ENCODE results near the gene GALNT2. TPM values are rescaled to one million over a fixed set of nuclear protein-coding genes. Genes with fewer than 3 reads are reported as not detected.

GALNT2 gene
- total RNA-seq, 1 experiment from 2014 or later, result 62.2 TPM

DNA sequence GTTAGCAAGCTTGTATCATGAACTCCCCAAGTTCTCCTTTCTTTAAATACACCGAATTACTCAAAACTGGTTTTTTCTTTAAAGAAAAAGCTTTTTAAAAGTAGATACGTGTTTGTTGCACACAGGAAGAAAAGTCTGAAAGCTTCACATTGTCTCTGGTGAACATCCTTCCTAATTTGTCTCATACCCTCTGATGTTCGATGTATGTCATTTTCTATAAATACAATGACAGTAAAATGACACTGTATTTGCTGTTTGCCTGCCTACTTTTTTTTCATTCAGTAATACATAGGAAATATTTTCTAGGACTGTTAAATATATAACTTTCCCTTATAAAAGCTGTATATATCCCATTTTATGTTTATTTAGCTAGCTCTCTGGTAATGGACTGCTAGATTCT is 153.9 kb downstream of the GALNT2 start:
- Histone ChIP-seq H3K36me3 (ENCODE audit: control insufficient read depth, insufficient read depth, low read length) (no peaks in the 10 kb centered on the region), H3K4me1 (no peaks in the 10 kb centered on the region; the same call in 1 of the 2 replicates), H3K9me3 (no peaks in the 10 kb centered on the region), H3K4me3 (ENCODE audit: low read depth, low read length) (no peak overlapping the region), H3K27me3 (replicated peaks; ENCODE audit: control insufficient read depth, insufficient read depth, low read length) (no peaks in the 10 kb centered on the region)
- H3K4me3 Mint-ChIP-seq (ENCODE audit: unreplicated experiment), result no peak overlapping the region
- CTCF ChIA-PET, result no interaction called here
- POLR2A ChIA-PET, result no interaction called here
- DNase-seq, result no peak
- H3K36me3 Mint-ChIP-seq (ENCODE audit: insufficient read depth, unreplicated experiment), result peaks cover 6% of the 10 kb centered on the region
- no peak overlapping the region for H3K27ac Mint-ChIP-seq (ENCODE audit: unreplicated experiment)
- TF ChIP-seq, protein P1, sequence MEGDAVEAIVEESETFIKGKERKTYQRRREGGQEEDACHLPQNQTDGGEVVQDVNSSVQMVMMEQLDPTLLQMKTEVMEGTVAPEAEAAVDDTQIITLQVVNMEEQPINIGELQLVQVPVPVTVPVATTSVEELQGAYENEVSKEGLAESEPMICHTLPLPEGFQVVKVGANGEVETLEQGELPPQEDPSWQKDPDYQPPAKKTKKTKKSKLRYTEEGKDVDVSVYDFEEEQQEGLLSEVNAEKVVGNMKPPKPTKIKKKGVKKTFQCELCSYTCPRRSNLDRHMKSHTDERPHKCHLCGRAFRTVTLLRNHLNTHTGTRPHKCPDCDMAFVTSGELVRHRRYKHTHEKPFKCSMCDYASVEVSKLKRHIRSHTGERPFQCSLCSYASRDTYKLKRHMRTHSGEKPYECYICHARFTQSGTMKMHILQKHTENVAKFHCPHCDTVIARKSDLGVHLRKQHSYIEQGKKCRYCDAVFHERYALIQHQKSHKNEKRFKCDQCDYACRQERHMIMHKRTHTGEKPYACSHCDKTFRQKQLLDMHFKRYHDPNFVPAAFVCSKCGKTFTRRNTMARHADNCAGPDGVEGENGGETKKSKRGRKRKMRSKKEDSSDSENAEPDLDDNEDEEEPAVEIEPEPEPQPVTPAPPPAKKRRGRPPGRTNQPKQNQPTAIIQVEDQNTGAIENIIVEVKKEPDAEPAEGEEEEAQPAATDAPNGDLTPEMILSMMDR (IDR thresholded peaks at IDR 0.05; ENCODE audit: insufficient read depth in 1 of 2, low read depth in 1 of 2, low read length in 1 of 2, severe bottlenecking in 1 of 2, unreplicated experiment in 1 of 2), result no peak
- peaks cover 10% of the 10 kb centered on the region for H3K9me3 Mint-ChIP-seq (ENCODE audit: unreplicated experiment)
- no peaks in the 10 kb centered on the region for H3K4me1 Mint-ChIP-seq (ENCODE audit: low read depth, unreplicated experiment)
- no TSS peak for BruUV-seq (replicated peaks)
- intact Hi-C loops (cut with micrococcal nuclease; ENCODE audit: unreplicated experiment), result no loop called here
- no peaks in the 10 kb centered on the region for H3K27me3 Mint-ChIP-seq (ENCODE audit: insufficient read depth, unreplicated experiment)

DNA sequence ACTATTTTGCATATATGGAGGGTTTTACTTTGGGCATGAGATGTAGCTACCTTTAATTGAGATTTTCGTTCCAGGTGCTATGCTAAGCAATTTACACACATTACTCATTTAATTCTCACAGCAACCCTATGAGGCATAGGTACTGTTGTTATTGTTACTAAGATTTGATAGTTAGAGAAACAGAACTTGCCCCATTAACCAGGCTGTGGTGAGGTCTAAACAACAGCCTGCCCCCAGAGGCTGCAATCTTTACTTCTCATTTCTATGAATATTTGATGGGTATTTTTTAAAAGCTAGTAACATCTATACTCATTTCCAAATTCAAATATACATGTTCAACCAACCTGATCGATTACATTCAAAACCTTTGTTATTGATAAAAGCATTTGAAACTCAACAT is 155.6 kb downstream of the GALNT2 start:
- Histone ChIP-seq H3K36me3 (ENCODE audit: control insufficient read depth, insufficient read depth, low read length) (no peaks in the 10 kb centered on the region), H3K4me3 (ENCODE audit: low read depth, low read length) (no peak overlapping the region), H3K9me3 (no peaks in the 10 kb centered on the region), H3K27me3 (replicated peaks; ENCODE audit: control insufficient read depth, insufficient read depth, low read length) (no peaks in the 10 kb centered on the region), H3K4me1 (no peaks in the 10 kb centered on the region)
- Mint-ChIP-seq H3K9me3 (ENCODE audit: unreplicated experiment) (no peaks in the 10 kb centered on the region), H3K4me1 (ENCODE audit: low read depth, unreplicated experiment) (no peaks in the 10 kb centered on the region), H3K27ac (ENCODE audit: unreplicated experiment) (no peak overlapping the region), H3K4me3 (ENCODE audit: unreplicated experiment) (no peak overlapping the region), H3K27me3 (ENCODE audit: insufficient read depth, unreplicated experiment) (no peaks in the 10 kb centered on the region), H3K36me3 (ENCODE audit: insufficient read depth, unreplicated experiment) (peaks cover 6% of the 10 kb centered on the region)
- TF ChIP-seq, protein P1 (IDR thresholded peaks at IDR 0.05; ENCODE audit: insufficient read depth in 1 of 2, low read depth in 1 of 2, low read length in 1 of 2, severe bottlenecking in 1 of 2, unreplicated experiment in 1 of 2), result no peak
- POLR2A ChIA-PET, result no interaction called here
- no TSS peak for BruUV-seq (replicated peaks)
- intact Hi-C loops (cut with micrococcal nuclease; ENCODE audit: unreplicated experiment), result no loop called here
- CTCF ChIA-PET, result no interaction called here
- DNase-seq, result no peak

DNA sequence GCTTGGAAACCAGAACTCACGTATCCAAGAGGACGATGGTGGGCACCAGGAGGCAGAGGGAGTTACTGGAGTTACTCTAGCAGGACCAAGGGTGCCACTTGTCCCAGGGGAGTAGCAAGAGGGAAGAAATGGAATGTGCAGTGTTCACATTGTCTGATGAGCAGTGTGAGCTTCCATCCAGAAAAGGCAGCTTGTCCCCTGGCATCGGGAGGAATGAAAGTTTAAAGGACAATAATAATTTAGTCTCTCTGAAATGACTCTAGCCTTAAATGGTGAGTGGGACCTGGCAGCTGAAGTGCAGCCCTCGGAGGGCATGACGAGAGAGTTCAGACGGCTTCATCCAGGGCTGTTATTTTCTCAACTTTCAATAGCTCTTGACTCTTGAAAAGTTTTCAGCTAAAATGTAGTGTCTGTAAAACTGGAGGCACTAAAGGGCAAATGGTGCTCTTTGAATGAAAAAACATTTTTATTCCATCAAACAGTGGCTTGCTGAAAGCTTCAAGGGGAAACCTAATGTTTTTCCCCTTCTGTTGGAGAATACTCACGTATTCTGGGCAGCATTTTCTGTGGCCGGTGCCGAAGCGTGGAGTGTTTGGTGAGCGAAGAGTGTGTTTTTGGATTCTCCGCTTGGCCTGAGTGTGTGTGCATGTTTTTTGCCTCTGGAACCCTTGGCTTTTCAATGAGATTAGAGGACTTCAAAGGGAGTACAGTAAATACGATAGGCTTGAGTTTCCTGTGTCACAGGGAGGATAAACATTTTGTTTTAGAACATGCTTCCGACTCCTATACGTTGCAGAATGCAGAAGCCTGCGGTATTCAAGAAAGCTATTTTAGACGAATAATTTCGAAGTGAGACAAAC is 157.3 kb downstream of the GALNT2 start:
- TF ChIP-seq, protein P1 (IDR thresholded peaks at IDR 0.05; ENCODE audit: insufficient read depth in 1 of 2, low read depth in 1 of 2, low read length in 1 of 2, severe bottlenecking in 1 of 2, unreplicated experiment in 1 of 2), result no peak
- H3K4me1 Mint-ChIP-seq (ENCODE audit: low read depth, unreplicated experiment), result no peaks in the 10 kb centered on the region
- no peak overlapping the region for H3K27ac Mint-ChIP-seq (ENCODE audit: unreplicated experiment)
- no peaks in the 10 kb centered on the region for H3K27me3 Mint-ChIP-seq (ENCODE audit: insufficient read depth, unreplicated experiment)
- no peaks in the 10 kb centered on the region for H3K9me3 Mint-ChIP-seq (ENCODE audit: unreplicated experiment)
- ChIA-PET POLR2A (no interaction called here), CTCF (no interaction called here)
- H3K27me3 ChIP-seq (replicated peaks; ENCODE audit: control insufficient read depth, insufficient read depth, low read length), result no peaks in the 10 kb centered on the region
- intact Hi-C loops (cut with micrococcal nuclease; ENCODE audit: unreplicated experiment), result no loop called here
- H3K4me3 Mint-ChIP-seq (ENCODE audit: unreplicated experiment), result no peak overlapping the region
- H3K36me3 Mint-ChIP-seq (ENCODE audit: insufficient read depth, unreplicated experiment), result peaks cover 6% of the 10 kb centered on the region
- BruUV-seq (replicated peaks), result no TSS peak
- H3K36me3 ChIP-seq (ENCODE audit: control insufficient read depth, insufficient read depth, low read length), result no peaks in the 10 kb centered on the region
- H3K4me3 ChIP-seq (ENCODE audit: low read depth, low read length), result no peak overlapping the region
- H3K4me1 ChIP-seq, result no peaks in the 10 kb centered on the region
- DNase-seq, result no peak
- H3K9me3 ChIP-seq, result no peaks in the 10 kb centered on the region
